Right atrium auricular region (tissue), 2 donors: Measurements from ENCODE around the gene NSF. TPM values are rescaled to one million over a fixed set of nuclear protein-coding genes. Genes with fewer than 3 reads are reported as not detected.

ENCODE experiments used
- DNase-seq: peaks from one replicate; pipeline ENCODE4 v3.0.0-alpha.2; 2019; ENCODE audit warnings: low spot score
- H3K27ac ChIP-seq, 2 donors: fragments of 200-600 bp; sonication (generic); 1 replicate in 1 of 2; 2 replicates in 1 of 2; pipeline ENCODE4 v1.5.1; 2016 to 2019
- H3K27me3 ChIP-seq, 2 donors: fragments of 200-600 bp; sonication (generic); one replicate each; pipeline versions ENCODE4 v1.5.1 to v1.6.0; 2017 to 2019
- H3K36me3 ChIP-seq: fragments of 200-600 bp; sonication (generic); one replicate; pipeline ENCODE4 v1.5.1; 2016
- H3K4me1 ChIP-seq, 2 donors: fragments of 200-600 bp; sonication (generic); one replicate each; pipeline versions ENCODE4 v1.5.1 to v1.6.0; 2017 to 2019
- H3K4me3 ChIP-seq, 2 donors: fragments of 200-600 bp; sonication (generic); 1 replicate in 1 of 2; 2 replicates in 1 of 2; pipeline ENCODE4 v1.5.1; 2017 to 2019; ENCODE audit warnings: mild to moderate bottlenecking in 1 of 2, moderate library complexity in 1 of 2
- H3K9me3 ChIP-seq, 2 donors: fragments of 200-600 bp; sonication (generic); one replicate each; pipeline ENCODE4 v1.5.1; 2019
- total RNA-seq, 2 donors: library from RNA; depleted of rRNA; stranded (reverse); fragments of >200 nt; gene quantifications; one replicate each; pipeline ENCODE4 v1.1.0, GENCODE V29; 2016
- TF ChIP-seq, protein P1 (sequence below), 2 donors: fragments of 200-600 bp; sonication (generic); IDR thresholded peaks; one replicate each; pipeline ENCODE4 v1.5.1; 2019; ENCODE audit warnings: antibody characterized with exemption in 2 of 2

Gene NSF
- total RNA-seq, 2 donors from 2014 or later = 13.1 to 17.8 TPM

DNA sequence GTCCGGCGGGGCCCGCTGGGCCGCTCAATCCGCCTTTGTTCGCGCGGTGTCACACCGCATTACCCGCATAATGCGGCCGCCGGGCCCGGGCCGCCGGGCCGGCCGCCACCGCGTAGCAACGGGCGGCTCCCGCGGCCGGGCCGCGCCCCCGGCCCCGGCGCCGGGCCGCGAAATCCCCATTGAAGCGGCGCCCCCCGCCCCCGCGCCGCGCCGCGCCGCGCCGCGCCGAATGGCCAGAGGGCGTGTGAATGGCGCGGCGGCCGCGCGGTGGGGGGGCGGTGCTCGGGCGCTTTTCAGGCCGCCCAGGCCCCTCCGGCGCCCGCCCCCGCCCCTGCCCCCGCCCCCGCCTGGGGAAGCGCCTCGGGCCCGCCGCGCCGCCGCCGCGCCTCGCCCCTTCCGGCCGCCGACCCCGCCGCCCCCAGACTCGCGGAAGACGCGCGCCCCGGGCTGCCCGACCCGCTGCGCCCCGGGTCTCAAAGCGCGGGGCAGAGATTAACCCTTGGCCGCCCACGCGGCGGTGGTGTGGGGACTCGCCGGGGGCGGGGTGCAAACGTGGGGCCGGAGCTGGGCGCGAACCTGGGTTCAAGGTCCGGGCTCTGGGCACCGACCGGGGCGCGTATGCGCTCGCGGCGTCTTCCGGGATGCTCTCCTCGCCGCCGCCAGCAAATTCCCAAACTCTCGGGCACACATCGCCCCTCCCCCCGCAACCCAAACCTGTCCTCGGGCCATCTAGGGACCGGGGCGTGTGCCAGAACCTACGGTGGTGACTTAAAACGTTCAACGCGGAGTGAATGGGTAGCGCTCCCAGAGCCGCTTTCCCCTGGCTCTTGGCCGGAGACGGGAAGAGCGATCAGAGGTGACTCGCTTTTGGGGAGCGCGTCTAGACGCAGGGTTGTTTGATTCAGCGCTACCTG is 181.3 kb downstream of the NSF start:
- Histone ChIP-seq H3K27me3 (no peaks in the 10 kb centered on the region), H3K36me3 (no peaks in the 10 kb centered on the region), H3K27ac (peak overlapping the region in 1 of 2 donors; percentile 31), H3K4me3 (peak overlapping the region; percentile 57 to 63), H3K4me1 (peaks cover 0 to 14% of the 10 kb centered on the region in 2 donors), H3K9me3 (no peaks in the 10 kb centered on the region)
- no peak for DNase-seq
- TF ChIP-seq, protein P1, sequence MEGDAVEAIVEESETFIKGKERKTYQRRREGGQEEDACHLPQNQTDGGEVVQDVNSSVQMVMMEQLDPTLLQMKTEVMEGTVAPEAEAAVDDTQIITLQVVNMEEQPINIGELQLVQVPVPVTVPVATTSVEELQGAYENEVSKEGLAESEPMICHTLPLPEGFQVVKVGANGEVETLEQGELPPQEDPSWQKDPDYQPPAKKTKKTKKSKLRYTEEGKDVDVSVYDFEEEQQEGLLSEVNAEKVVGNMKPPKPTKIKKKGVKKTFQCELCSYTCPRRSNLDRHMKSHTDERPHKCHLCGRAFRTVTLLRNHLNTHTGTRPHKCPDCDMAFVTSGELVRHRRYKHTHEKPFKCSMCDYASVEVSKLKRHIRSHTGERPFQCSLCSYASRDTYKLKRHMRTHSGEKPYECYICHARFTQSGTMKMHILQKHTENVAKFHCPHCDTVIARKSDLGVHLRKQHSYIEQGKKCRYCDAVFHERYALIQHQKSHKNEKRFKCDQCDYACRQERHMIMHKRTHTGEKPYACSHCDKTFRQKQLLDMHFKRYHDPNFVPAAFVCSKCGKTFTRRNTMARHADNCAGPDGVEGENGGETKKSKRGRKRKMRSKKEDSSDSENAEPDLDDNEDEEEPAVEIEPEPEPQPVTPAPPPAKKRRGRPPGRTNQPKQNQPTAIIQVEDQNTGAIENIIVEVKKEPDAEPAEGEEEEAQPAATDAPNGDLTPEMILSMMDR (IDR thresholded peaks at IDR 0.05) = no peak

GRCh38 chr17:46772475-46773220 is 182.2 kb downstream of the NSF start:
- peaks cover 0 to 14% of the 10 kb centered on the region in 2 donors for H3K4me1 ChIP-seq
- H3K9me3 ChIP-seq = no peaks in the 10 kb centered on the region
- no peak for DNase-seq
- no peaks in the 10 kb centered on the region for H3K36me3 ChIP-seq
- H3K27ac ChIP-seq = no peak overlapping the region
- peak overlapping the region; percentile 57 to 63 for H3K4me3 ChIP-seq
- TF ChIP-seq, protein P1 (IDR thresholded peaks at IDR 0.05) = no peak
- no peaks in the 10 kb centered on the region for H3K27me3 ChIP-seq

DNA sequence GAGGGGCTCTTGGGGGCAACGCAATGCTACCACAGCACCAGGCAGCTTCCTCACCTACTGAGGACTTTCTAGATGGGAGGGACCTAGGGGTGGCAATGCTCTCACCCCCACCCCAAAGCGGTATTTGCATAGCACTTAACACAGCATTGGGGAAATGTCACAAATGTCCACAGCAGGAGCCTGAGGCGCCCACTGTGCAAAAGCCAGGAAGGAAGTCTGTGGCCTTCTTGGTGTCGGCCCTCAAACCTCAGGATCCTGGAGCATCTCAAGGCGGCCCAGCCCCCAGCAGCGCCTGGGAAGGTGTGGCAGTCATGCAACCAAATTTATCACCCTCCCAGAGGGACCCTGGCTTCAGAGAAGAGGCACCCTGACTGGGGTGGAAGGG is 182.7 kb downstream of the NSF start:
- Histone ChIP-seq H3K4me1 (peaks cover 0 to 14% of the 10 kb centered on the region in 2 donors), H3K27ac (no peak overlapping the region), H3K27me3 (no peaks in the 10 kb centered on the region), H3K36me3 (no peaks in the 10 kb centered on the region), H3K9me3 (no peaks in the 10 kb centered on the region), H3K4me3 (no peak overlapping the region)
- TF ChIP-seq, protein P1 (IDR thresholded peaks at IDR 0.05) = no peak
- DNase-seq = no peak

- Histone ChIP-seq H3K36me3 (no peaks in the 10 kb centered on the region), H3K27ac (no peak overlapping the region), H3K27me3 (no peaks in the 10 kb centered on the region), H3K4me3 (no peak overlapping the region), H3K4me1 (peaks cover 0 to 14% of the 10 kb centered on the region in 2 donors), H3K9me3 (no peaks in the 10 kb centered on the region)
- no peak for DNase-seq
- TF ChIP-seq, protein P1 (IDR thresholded peaks at IDR 0.05) = no peak
Measured at GRCh38 chr17:46773676-46774075, 183.2 kb downstream of the NSF start.

DNA sequence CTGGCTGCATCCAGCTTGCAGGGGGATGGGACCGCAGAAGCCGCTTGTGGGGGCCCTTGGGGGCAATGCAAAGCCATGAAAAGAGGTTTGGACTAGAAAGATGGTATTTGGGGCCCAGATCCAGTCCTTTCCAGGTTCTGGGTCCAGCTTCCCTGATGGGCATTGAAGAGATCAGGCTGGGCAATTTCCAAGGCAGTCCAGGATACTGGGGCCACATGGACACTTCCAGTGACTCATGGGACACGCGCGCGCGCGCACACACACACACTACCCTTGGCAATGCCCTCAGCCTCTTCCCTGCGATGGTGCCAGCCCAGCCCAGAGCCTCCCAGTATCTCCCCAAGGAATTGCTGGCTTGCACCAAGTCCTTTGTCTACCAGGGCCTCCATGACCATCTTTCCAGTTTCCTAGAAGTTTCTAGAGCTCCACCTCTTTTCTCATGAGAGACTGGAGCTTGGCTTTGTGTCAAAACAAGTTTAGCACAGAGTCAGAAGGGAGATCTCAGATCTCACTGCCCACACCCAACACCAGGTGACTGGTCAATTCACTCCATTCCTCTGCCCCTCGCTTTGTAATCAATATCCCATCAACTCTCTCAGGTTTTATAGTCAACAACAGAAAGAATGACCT is 183.8 kb downstream of the NSF start:
- Histone ChIP-seq H3K9me3 (no peaks in the 10 kb centered on the region), H3K36me3 (no peaks in the 10 kb centered on the region), H3K27me3 (no peaks in the 10 kb centered on the region), H3K27ac (no peak overlapping the region), H3K4me1 (peaks cover 0 to 14% of the 10 kb centered on the region in 2 donors), H3K4me3 (no peak overlapping the region)
- TF ChIP-seq, protein P1 (IDR thresholded peaks at IDR 0.05) = no peak
- no peak for DNase-seq
